PFSK-1 (cell line): ENCODE data around the gene NRG3.

Experiments
- FOXP2 ChIP-seq: optimal IDR thresholded peaks from 2 replicates; pipeline ENCODE3; 2011; ENCODE audit warnings: borderline replicate concordance, control low read depth, inconsistent platforms; ENCODE audit not compliant: insufficient read depth; ENCODE audit errors: extremely low read length, extremely low read depth
- POLR2AphosphoS5 ChIP-seq: IDR thresholded peaks from 2 replicates; pipeline ENCODE4 v1.6.1; 2012; ENCODE audit warnings: low read depth, mild to moderate bottlenecking, control low read depth, low read length, moderate library complexity
- REST ChIP-seq, 2 experiments: IDR thresholded peaks; 2 replicates each; pipeline versions ENCODE4 v1.6.1 to v1.8.0; 2011 to 2012; ENCODE audit warnings: low read depth in 2 of 2, low read length in 2 of 2, control low read depth in 1 of 2, inconsistent platforms in 1 of 2, mild to moderate bottlenecking in 1 of 2, moderate library complexity in 1 of 2; ENCODE audit not compliant: insufficient read depth in 1 of 2
- SIN3A ChIP-seq: IDR thresholded peaks from 2 replicates; pipeline ENCODE4 v1.6.1; 2012; ENCODE audit warnings: mild to moderate bottlenecking, low read length, moderate library complexity, borderline replicate concordance; ENCODE audit not compliant: insufficient read depth
- TAF1 ChIP-seq: IDR thresholded peaks from 2 replicates; pipeline ENCODE4 v1.6.1; 2012; ENCODE audit warnings: low read length, control low read depth, borderline replicate concordance; ENCODE audit not compliant: insufficient read depth

NRG3 gene

GRCh38 chr10:82890573-82890972 lies 1015.6 kb downstream of the NRG3 start:
- TF ChIP-seq TAF1, result no peak
- no peak for TF ChIP-seq POLR2AphosphoS5
- no peak for TF ChIP-seq REST (IDR thresholded peaks at IDR 0.05; ENCODE audit: insufficient read depth in 1 of 2, low read depth in 2 of 2, low read length in 2 of 2)
- TF ChIP-seq FOXP2, result no peak
- TF ChIP-seq SIN3A, result no peak

DNA sequence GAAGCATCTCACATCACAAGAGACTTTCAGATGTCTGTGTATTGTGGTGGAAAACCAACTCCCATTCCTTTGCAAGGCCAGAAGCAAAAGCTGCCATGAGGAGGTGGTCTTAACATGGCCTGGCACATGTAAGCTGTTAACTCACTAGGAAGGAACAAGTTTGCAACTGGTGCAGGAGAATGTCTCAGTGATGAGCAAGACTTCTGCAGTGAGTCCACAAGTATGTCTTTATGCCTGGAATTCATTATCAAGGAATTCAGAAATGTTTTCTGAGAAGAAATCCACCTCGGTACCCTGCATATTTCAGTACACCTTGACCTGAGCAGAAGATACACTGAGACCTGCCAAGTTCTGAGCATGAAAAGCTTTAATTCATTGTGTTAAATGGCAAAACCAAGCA lies 1033.1 kb downstream of the NRG3 start:
- TF ChIP-seq SIN3A, result no peak
- TF ChIP-seq REST (IDR thresholded peaks at IDR 0.05; ENCODE audit: insufficient read depth in 1 of 2, low read depth in 2 of 2, low read length in 2 of 2), result no peak
- no peak for TF ChIP-seq TAF1
- no peak for TF ChIP-seq FOXP2
- TF ChIP-seq POLR2AphosphoS5, result no peak

DNA sequence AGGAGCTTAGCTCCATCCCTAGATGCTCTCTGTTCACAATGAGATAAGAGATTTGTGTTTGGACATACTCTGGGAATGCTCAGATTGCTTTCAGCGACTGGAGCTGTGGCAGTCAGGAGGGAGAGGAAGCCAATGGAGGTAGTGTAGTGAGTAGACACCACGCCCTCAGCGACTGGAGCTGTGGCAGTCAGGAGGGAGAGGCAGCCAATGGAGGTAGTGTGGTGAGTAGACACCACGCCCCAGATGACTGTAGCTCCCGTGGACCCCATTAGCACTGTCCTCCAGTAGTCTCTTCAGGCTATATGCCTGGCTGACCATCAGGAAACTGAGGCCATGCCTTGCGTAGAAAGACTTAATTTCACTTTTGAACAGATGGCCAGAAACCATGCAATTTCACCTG lies 1033.8 kb downstream of the NRG3 start:
- no peak for TF ChIP-seq TAF1
- no peak for TF ChIP-seq FOXP2
- no peak for TF ChIP-seq SIN3A
- TF ChIP-seq POLR2AphosphoS5, result no peak
- TF ChIP-seq REST (IDR thresholded peaks at IDR 0.05; ENCODE audit: insufficient read depth in 1 of 2, low read depth in 2 of 2, low read length in 2 of 2), result no peak

- no peak for TF ChIP-seq POLR2AphosphoS5
- no peak for TF ChIP-seq REST (IDR thresholded peaks at IDR 0.05; ENCODE audit: insufficient read depth in 1 of 2, low read depth in 2 of 2, low read length in 2 of 2)
- TF ChIP-seq SIN3A, result no peak
- no peak for TF ChIP-seq FOXP2
- TF ChIP-seq TAF1, result no peak
Measured at GRCh38 chr10:82910301-82910700, 1035.3 kb downstream of the NRG3 start.

- TF ChIP-seq TAF1 (no peak), FOXP2 (no peak), REST (IDR thresholded peaks at IDR 0.05; ENCODE audit: insufficient read depth in 1 of 2, low read depth in 2 of 2, low read length in 2 of 2) (no peak), POLR2AphosphoS5 (no peak), SIN3A (no peak)
Measured at GRCh38 chr10:82914655-82915136, 1039.7 kb downstream of the NRG3 start.
